Common myeloid progenitor, CD34-positive (primary cell): Measurements from ENCODE around the gene RPL9.

ENCODE experiments used
- CTCF ChIA-PET: fragments of 350-600 bp; sonication (Branson Sonifier 250); formaldehyde crosslinking; loops from one replicate; lab custom pipeline; 2021; ENCODE audit warnings: antibody characterized with exemption; lab: Charles Lee
- POLR2A ChIA-PET: fragments of 350-600 bp; sonication (Branson Sonifier 250); formaldehyde crosslinking; loops from one replicate; lab custom pipeline; 2021; ENCODE audit warnings: antibody characterized with exemption; lab: Charles Lee
- DNase-seq, 3 donors: peaks; one replicate each; pipeline versions ENCODE4 v3.0.0 to v3.0.0-alpha.2; 2013
- H3K27ac ChIP-seq, 2 experiments: 1 replicate in 1 of 2; 2 replicates in 1 of 2; pipeline ENCODE4 v1.7.0; 2013; ENCODE audit warnings: inconsistent platforms in 2 of 2, low read length in 2 of 2, mild to moderate bottlenecking in 2 of 2, low read depth in 1 of 2, moderate library complexity in 1 of 2; ENCODE audit not compliant: severe bottlenecking in 2 of 2, insufficient read depth in 1 of 2, poor library complexity in 1 of 2
- H3K27me3 ChIP-seq, 5 experiments: replicated peaks in 2 of 5; 1 replicate in 3 of 5; 2 replicates in 2 of 5; pipeline versions ENCODE4 v1.6.1 to v1.7.0; 2013; ENCODE audit warnings: low read length in 4 of 5, mild to moderate bottlenecking in 2 of 5, moderate library complexity in 2 of 5, inconsistent platforms in 1 of 5; ENCODE audit not compliant: insufficient read depth in 5 of 5, control insufficient read depth in 4 of 5
- H3K36me3 ChIP-seq, 4 experiments: 1 replicate in 2 of 4; 2 replicates in 2 of 4; pipeline versions ENCODE4 v1.6.1 to v1.7.0; 2013; ENCODE audit warnings: low read length in 3 of 4, control low read depth in 1 of 4, mild to moderate bottlenecking in 1 of 4; ENCODE audit not compliant: control insufficient read depth in 4 of 4, insufficient read depth in 4 of 4
- H3K4me1 ChIP-seq, 4 experiments: 1 replicate in 3 of 4; 2 replicates in 1 of 4; pipeline versions ENCODE4 v1.6.1 to v1.7.1; 2013; ENCODE audit warnings: low read length in 3 of 4, mild to moderate bottlenecking in 3 of 4, control low read depth in 1 of 4, inconsistent platforms in 1 of 4, moderate library complexity in 1 of 4; ENCODE audit not compliant: control insufficient read depth in 4 of 4, insufficient read depth in 4 of 4; ENCODE audit errors: control extremely low read depth in 1 of 4
- H3K4me3 ChIP-seq, 7 experiments: 1 replicate in 4 of 7; 2 replicates in 3 of 7; pipeline versions ENCODE4 v1.5.1 to v1.7.0; 2013; ENCODE audit warnings: mild to moderate bottlenecking in 7 of 7, low read length in 6 of 7, moderate library complexity in 6 of 7, inconsistent platforms in 2 of 7, low read depth in 2 of 7, control low read depth in 1 of 7; ENCODE audit not compliant: insufficient read depth in 4 of 7, control insufficient read depth in 1 of 7; ENCODE audit errors: extremely low read depth in 1 of 7
- H3K9me3 ChIP-seq, 5 experiments: 1 replicate in 4 of 5; 2 replicates in 1 of 5; pipeline versions ENCODE4 v1.6.1 to v1.7.1; 2013; ENCODE audit warnings: low read length in 4 of 5, mild to moderate bottlenecking in 2 of 5, inconsistent platforms in 1 of 5, low read depth in 1 of 5, moderate library complexity in 1 of 5; ENCODE audit not compliant: control insufficient read depth in 4 of 5, insufficient read depth in 2 of 5; ENCODE audit errors: control extremely low read depth in 1 of 5
- WGBS: methylation state at CpG from one replicate; pipeline ENCODE4 v1.1.5; 2013; ENCODE audit not compliant: insufficient coverage; 5-methylcytosine and 5-hydroxymethylcytosine counted together

The RPL9 gene

DNA sequence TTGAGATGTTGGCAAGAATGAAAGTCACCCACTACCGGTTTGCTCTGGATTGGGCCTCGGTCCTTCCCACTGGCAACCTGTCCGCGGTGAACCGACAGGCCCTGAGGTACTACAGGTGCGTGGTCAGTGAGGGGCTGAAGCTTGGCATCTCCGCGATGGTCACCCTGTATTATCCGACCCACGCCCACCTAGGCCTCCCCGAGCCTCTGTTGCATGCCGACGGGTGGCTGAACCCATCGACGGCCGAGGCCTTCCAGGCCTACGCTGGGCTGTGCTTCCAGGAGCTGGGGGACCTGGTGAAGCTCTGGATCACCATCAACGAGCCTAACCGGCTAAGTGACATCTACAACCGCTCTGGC is 12.3 kb downstream of the RPL9 start:
- Histone ChIP-seq H3K4me3 (peak overlapping the region in 2 of 7 experiments; percentile 67 to 78), H3K4me1 (peaks cover 0 to 13% (median 6%) of the 10 kb centered on the region in 4 experiments), H3K36me3 (peaks cover 3 to 17% (median 10%) of the 10 kb centered on the region in 4 experiments), H3K9me3 (no peaks in the 10 kb centered on the region), H3K27me3 (peaks cover 0 to 2% (median 0%) of the 10 kb centered on the region in 5 experiments), H3K27ac (no peak overlapping the region)
- ChIA-PET CTCF (interaction anchor here (0.7 kb wide), 2 partner anchors 16 to 35 kb away, joined by 3 read pairs; no protein-coding TSS in a partner anchor), POLR2A (interaction anchor here (0.6 kb wide), 1 partner anchor 13 kb away, joined by 3 read pairs; the partner anchor contains the start of gene LIAS)
- 91% methylated on average over 20 of the region's 20 CpGs for WGBS
- no peak for DNase-seq

DNA sequence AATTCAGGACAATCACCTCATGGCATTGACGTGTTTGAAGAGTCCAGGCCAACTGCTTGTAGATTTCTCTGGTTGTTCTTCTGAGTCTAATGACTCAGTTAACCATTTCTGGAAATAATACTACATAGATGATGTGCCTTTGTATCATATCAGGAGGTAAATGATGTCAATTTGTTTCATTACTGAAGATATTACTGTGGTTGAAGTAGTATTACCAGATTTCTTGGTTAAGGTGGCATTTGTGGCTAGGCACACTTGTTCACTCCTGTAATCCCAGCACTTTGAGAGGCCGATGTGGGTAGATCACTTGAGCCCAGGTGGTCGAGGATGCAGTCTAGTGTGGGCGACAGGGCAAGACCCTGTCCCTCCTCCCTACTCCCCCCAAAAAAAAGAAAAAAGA is 15.7 kb downstream of the RPL9 start:
- Histone ChIP-seq H3K4me1 (peaks cover 0 to 13% (median 6%) of the 10 kb centered on the region in 4 experiments), H3K27ac (no peak overlapping the region), H3K27me3 (peaks cover 0 to 2% (median 0%) of the 10 kb centered on the region in 5 experiments), H3K9me3 (no peaks in the 10 kb centered on the region), H3K4me3 (no peak overlapping the region), H3K36me3 (no peaks in the 10 kb centered on the region)
- WGBS, result 100% methylated on average over 1 of the region's 4 CpGs
- no peak for DNase-seq
- ChIA-PET CTCF (no interaction called here), POLR2A (no interaction called here)

- ChIA-PET CTCF (no interaction called here), POLR2A (interaction anchor here (0.7 kb wide), 1 partner anchor 17 kb away, joined by 3 read pairs; the partner anchor contains the start of gene LIAS)
- Histone ChIP-seq H3K27ac (no peak overlapping the region), H3K9me3 (no peaks in the 10 kb centered on the region), H3K27me3 (peaks cover 0 to 2% (median 0%) of the 10 kb centered on the region in 5 experiments), H3K4me1 (peaks cover 0 to 2% (median 1%) of the 10 kb centered on the region in 4 experiments), H3K36me3 (no peaks in the 10 kb centered on the region), H3K4me3 (no peak overlapping the region)
- WGBS, result 100% methylated on average over 1 of the region's 2 CpGs
- no peak for DNase-seq
These were observed 17.1 kb downstream of the RPL9 start for GRCh38 chr4:39441593-39441992.

GRCh38 chr4:39435659-39436563 is 22.8 kb downstream of the RPL9 start:
- Histone ChIP-seq H3K4me1 (no peaks in the 10 kb centered on the region), H3K27ac (no peak overlapping the region), H3K4me3 (no peak overlapping the region), H3K27me3 (peaks cover 0 to 2% (median 0%) of the 10 kb centered on the region in 5 experiments), H3K36me3 (no peaks in the 10 kb centered on the region), H3K9me3 (no peaks in the 10 kb centered on the region)
- ChIA-PET POLR2A (no interaction called here), CTCF (interaction anchor here (0.9 kb wide), 1 partner anchor 533 kb away, joined by 3 read pairs; no protein-coding TSS in a partner anchor)
- WGBS, result 77% methylated on average over 6 of the region's 7 CpGs
- no peak for DNase-seq

GRCh38 chr4:39433878-39434492 is 24.7 kb downstream of the RPL9 start:
- WGBS, result 95% methylated on average over 9 of the region's 11 CpGs
- POLR2A ChIA-PET, result no interaction called here
- Histone ChIP-seq H3K4me3 (no peak overlapping the region), H3K9me3 (no peaks in the 10 kb centered on the region), H3K36me3 (no peaks in the 10 kb centered on the region), H3K27me3 (peaks cover 0 to 2% (median 0%) of the 10 kb centered on the region in 5 experiments), H3K27ac (no peak overlapping the region), H3K4me1 (no peaks in the 10 kb centered on the region)
- DNase-seq, result no peak
- CTCF ChIA-PET, result interaction anchor here (1.1 kb wide), 1 partner anchor 10 kb away, joined by 3 read pairs; no protein-coding TSS in a partner anchor

- no peaks in the 10 kb centered on the region for H3K27me3 ChIP-seq
- ChIA-PET CTCF (interaction anchor here (0.8 to 1.2 kb wide), 2 partner anchors 16 to 17 kb away, joined by 3 read pairs; no protein-coding TSS in a partner anchor), POLR2A (no interaction called here)
- DNase-seq, result no peak
- 93% methylated on average over 3 of the region's 4 CpGs for WGBS
- H3K4me3 ChIP-seq, result no peak overlapping the region
- no peaks in the 10 kb centered on the region for H3K36me3 ChIP-seq
- no peaks in the 10 kb centered on the region for H3K9me3 ChIP-seq
- no peak overlapping the region for H3K27ac ChIP-seq
- H3K4me1 ChIP-seq, result no peaks in the 10 kb centered on the region
These were observed 29.0 kb downstream of the RPL9 start for GRCh38 chr4:39429476-39430334.
